K562 (cell line): ENCODE data around the gene C11orf42. TPM values are rescaled to one million over a fixed set of nuclear protein-coding genes. Genes with fewer than 3 reads are reported as not detected.

ENCODE experiments used
- ATAC-seq: fragments of 200-7000 bp; cut with Tn5 transposase; 3 replicates; pipeline ENCODE4 v1.9.1; 2020; ENCODE audit warnings: moderate library complexity
- BruUV-seq: library from RNA; stranded (reverse); fragments of 400-500 nt; replicated peaks from 2 replicates; lab custom pipeline; 2021; lab: Mats Ljungman, UMichigan
- CTCF ChIA-PET: fragments of 300-600 bp; formaldehyde crosslinking; extraction: SDS; loops from one replicate; lab custom pipeline; 2021; ENCODE audit warnings: low intra/inter-chr PET ratio; lab: Yijun Ruan, JAX
- POLR2A ChIA-PET: fragments of 300-600, 350-650 bp; sonication (Branson Sonifier 250); formaldehyde crosslinking; extraction: SDS; loops from one replicate; lab custom pipeline; 2021; ENCODE audit warnings: antibody characterized with exemption, inconsistent platforms; lab: Yijun Ruan, JAX
- DNase-seq, 4 experiments: peaks; one replicate each; pipeline versions ENCODE4 v3.0.0 to v3.0.0-alpha.2; 2011 to 2018; ENCODE audit warnings: low spot score in 3 of 4, mixed read lengths in 3 of 4; ENCODE audit errors: extremely low read depth in 1 of 4
- FAIRE-seq: peaks from 2 replicates; lab custom pipeline; 2011; peaks lifted over from hg19 to GRCh38; lab: Jason Lieb, UNC
- H2AFZ ChIP-seq: 2 replicates; pipeline ENCODE4 v1.6.0; 2011; ENCODE audit warnings: low read depth, low read length, control low read depth, inconsistent platforms
- H3K27ac ChIP-seq: fragments of 200-600 bp; 3 replicates; pipeline ENCODE4 v1.8.0; 2011; ENCODE audit warnings: low read depth, mild to moderate bottlenecking, control low read depth, inconsistent platforms, low read length, moderate library complexity, mixed read lengths; ENCODE audit errors: extremely low read depth
- H3K27me3 ChIP-seq, 2 experiments: fragments of 300-600 bp in 1 of 2; 2 replicates in 1 of 2; 3 replicates in 1 of 2; pipeline versions ENCODE4 v1.6.0 to v1.8.0; 2011; ENCODE audit warnings: inconsistent platforms in 2 of 2, low read length in 2 of 2, mild to moderate bottlenecking in 1 of 2, mixed read lengths in 1 of 2, moderate library complexity in 1 of 2; ENCODE audit not compliant: control insufficient read depth in 2 of 2, insufficient read depth in 2 of 2
- H3K36me3 ChIP-seq: fragments of 300-600 bp; 3 replicates; pipeline ENCODE4 v1.8.0; 2011; ENCODE audit warnings: mild to moderate bottlenecking, low read length, inconsistent platforms; ENCODE audit not compliant: control insufficient read depth, insufficient read depth
- H3K4me1 ChIP-seq, 2 experiments: fragments of 200-600 bp in 1 of 2; replicated peaks in 1 of 2; 2 replicates in 1 of 2; 3 replicates in 1 of 2; pipeline versions ENCODE4 v1.5.1 to v1.8.0; 2011; ENCODE audit warnings: inconsistent platforms in 2 of 2, low read length in 2 of 2, mild to moderate bottlenecking in 1 of 2, mixed read lengths in 1 of 2, moderate library complexity in 1 of 2; ENCODE audit not compliant: control insufficient read depth in 2 of 2, insufficient read depth in 2 of 2
- H3K4me2 ChIP-seq: 2 replicates; pipeline ENCODE4 v1.6.1; 2011; ENCODE audit warnings: low read length, control low read depth, inconsistent platforms, mixed read lengths; ENCODE audit not compliant: insufficient read depth
- H3K4me3 ChIP-seq: fragments of 200-600 bp; sonication (generic), shearing (Covaris generic); 2 replicates; pipeline ENCODE4 v1.5.1; 2016; ENCODE audit warnings: control low read depth, inconsistent platforms
- H3K79me2 ChIP-seq: fragments of 200-600 bp; 3 replicates; pipeline ENCODE4 v1.8.0; 2011; ENCODE audit warnings: low read length, inconsistent platforms; ENCODE audit not compliant: control insufficient read depth, insufficient read depth
- H3K9ac ChIP-seq, 2 experiments: 2 replicates each; pipeline versions ENCODE4 v1.6.0 to v1.6.1; 2011; ENCODE audit warnings: low read depth in 2 of 2, low read length in 2 of 2, control low read depth in 1 of 2, inconsistent platforms in 1 of 2, mild to moderate bottlenecking in 1 of 2, mixed read lengths in 1 of 2; ENCODE audit not compliant: insufficient read depth in 1 of 2
- H3K9me1 ChIP-seq: one replicate; pipeline ENCODE4 v1.6.0; 2011; ENCODE audit warnings: inconsistent platforms, mild to moderate bottlenecking, low read length, moderate library complexity; ENCODE audit not compliant: control insufficient read depth, insufficient read depth
- H3K9me3 ChIP-seq: replicated peaks from 2 replicates; pipeline ENCODE4 v1.5.1; 2011; ENCODE audit warnings: low read depth, low read length, inconsistent platforms; ENCODE audit not compliant: control insufficient read depth, insufficient read depth
- H4K20me1 ChIP-seq: replicated peaks from 2 replicates; pipeline ENCODE4 v1.6.1; 2011; ENCODE audit warnings: low read length, inconsistent platforms, mixed read lengths; ENCODE audit not compliant: control insufficient read depth, insufficient read depth
- CEBPB ChIP-seq: fragments of 450-650 bp; IDR thresholded peaks from 2 replicates; pipeline ENCODE4 v1.6.1; 2016; ENCODE audit warnings: missing genetic modification characterization, missing compliant biosample characterization
- CEBPG ChIP-seq, 3 experiments: fragments of 200-800 bp in 1 of 3; sonication (Bioruptor generic) in 1 of 3; sonication (generic) in 1 of 3; formaldehyde crosslinking in 1 of 3; IDR thresholded peaks in 2 of 3; conservative IDR thresholded peaks in 1 of 3; 2 replicates each; pipeline versions ENCODE4 v1.6.1 to v1.8.0; 2016 to 2022; ENCODE audit warnings: missing compliant biosample characterization in 2 of 3, missing genetic modification characterization in 2 of 3, mild to moderate bottlenecking in 1 of 3, missing genetic modification reagents in 1 of 3
- FOSL1 ChIP-seq: fragments of 200-800 bp; sonication (Bioruptor generic); conservative IDR thresholded peaks from 2 replicates; pipeline ENCODE4 v1.6.1; 2016; ENCODE audit warnings: missing genetic modification characterization, missing compliant biosample characterization
- PHTF2 ChIP-seq: fragments of 250-450 bp; sonication (Bioruptor Pico); IDR thresholded peaks from 2 replicates; pipeline ENCODE4 v1.5.0; 2021; ENCODE audit warnings: mild to moderate bottlenecking
- SPI1 ChIP-seq: IDR thresholded peaks from 2 replicates; pipeline ENCODE4 v1.6.1; 2011; ENCODE audit warnings: low read depth, low read length, control low read depth, borderline replicate concordance
- TRIM24 ChIP-seq, 2 experiments: fragments of 450-650 bp; IDR thresholded peaks; 2 replicates each; pipeline ENCODE4 v1.6.1; 2016
- WGBS: fragments of 100-300 bp; shearing (Covaris generic); methylation state at CpG from one replicate; pipeline ENCODE4 v1.1.6; 2016; ENCODE audit warnings: low coverage, mixed read lengths; ENCODE audit not compliant: insufficient coverage; ENCODE audit errors: missing lambda C conversion rate; 5-methylcytosine and 5-hydroxymethylcytosine counted together
- in situ Hi-C: fragments of 300-500 bp; cut with MboI; formaldehyde crosslinking; loops from 4 replicates; pipeline ENCODE4 v1.15.0; 2018; ENCODE audit warnings: inconsistent platforms, mixed read lengths
- intact Hi-C: fragments of 100-400 bp; cut with micrococcal nuclease; formaldehyde crosslinking; loops from 2 replicates; pipeline ENCODE4 v1.14.2; 2022
- polyA plus RNA-seq, 8 experiments: library from polyadenylated mRNA; depleted of rRNA in 4 of 8; stranded (reverse) in 5 of 8; unstranded in 3 of 8; fragments of >200 nt; fragmentation: Nextera tagmentation in 2 of 8; fragmentation: Illumina TruSeq in 1 of 8; extraction: Ambion mirVana in 2 of 8; extraction: Trizol in 1 of 8; gene quantifications; 2 replicates each; pipeline versions ENCODE4 v1.2.1 to v1.2.3, GENCODE V29; 2011 to 2014; ENCODE audit warnings: inconsistent platforms in 1 of 8, missing spikeins in 1 of 8
- total RNA-seq, 7 experiments: library from RNA; depleted of rRNA in 6 of 7; stranded (reverse); fragments of >200 nt in 6 of 7; fragmentation: Illumina TruSeq in 2 of 7; extraction: Trizol in 2 of 7; gene quantifications; 2 replicates each; pipeline versions ENCODE4 v1.2.1 to v1.2.3, GENCODE V29; 2011 to 2021; ENCODE audit warnings: low replicate concordance in 1 of 7

Gene C11orf42
- total and polyA plus RNA-seq, 9 of the 15 experiments (the other 6 are each of a cell fraction or from before 2014, with no cell fraction given): not detected

DNA sequence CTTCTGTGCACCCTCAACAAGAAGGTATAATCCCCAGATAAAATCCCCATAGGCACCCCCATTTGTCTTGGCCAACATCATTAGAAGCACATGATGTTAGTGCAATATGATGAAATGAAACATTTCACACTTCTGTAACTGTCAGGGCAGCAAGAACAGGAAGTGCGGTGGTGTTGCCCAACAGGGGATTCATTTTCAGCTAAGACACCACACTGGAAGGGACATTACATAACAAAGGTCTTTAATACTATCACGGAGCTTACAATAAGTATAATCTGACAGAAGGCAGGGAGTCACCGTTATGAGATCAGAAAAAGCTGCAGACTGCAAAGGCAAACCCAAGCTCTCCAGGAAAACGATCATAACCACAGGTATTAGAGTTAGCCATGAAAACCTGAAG lies 4.4 kb upstream of the C11orf42 start:
- no peak for ATAC-seq
- peak; percentile 51; the same call in 1 of the 2 replicates for TF ChIP-seq SPI1
- TF ChIP-seq CEBPG (CRISPR knock-in tag; IDR thresholded peaks at IDR 0.05): no peak
- peak; percentile 72 to 83 for TF ChIP-seq CEBPG (tag; conservative IDR thresholded peaks at IDR 0.05 in 1 of 2, IDR thresholded peaks at IDR 0.05 in 1 of 2)
- TF ChIP-seq TRIM24 (IDR thresholded peaks at IDR 0.05): no peak
- peak; percentile 69 for TF ChIP-seq CEBPB
- H3K4me3 ChIP-seq: no peak overlapping the region
- in situ Hi-C loops: no loop called here
- no peak for FAIRE-seq
- no peak overlapping the region for H3K9ac ChIP-seq
- H4K20me1 ChIP-seq: no peaks in the 10 kb centered on the region
- ChIA-PET CTCF (no interaction called here), POLR2A (interaction anchor here (1.1 kb wide), 1 partner anchor 33 kb away, joined by 5 read pairs; no protein-coding TSS in a partner anchor)
- intact Hi-C loops: no loop called here
- H3K27ac ChIP-seq: no peak overlapping the region
- H2AFZ ChIP-seq: no peak overlapping the region
- WGBS: 10% methylated on average over 4 of the region's 4 CpGs
- peaks cover 2% of the 10 kb centered on the region for H3K9me1 ChIP-seq
- H3K27me3 ChIP-seq: peaks cover 0 to 7% of the 10 kb centered on the region in 2 experiments; a peak in 3 of 5 replicates
- H3K36me3 ChIP-seq: no peaks in the 10 kb centered on the region
- no peaks in the 10 kb centered on the region; the same call in 2 of the 3 replicates for H3K79me2 ChIP-seq
- DNase-seq: no peak
- H3K9me3 ChIP-seq: no peaks in the 10 kb centered on the region
- BruUV-seq: no TSS peak
- H3K4me1 ChIP-seq: no peaks in the 10 kb centered on the region
- H3K4me2 ChIP-seq: no peak overlapping the region

GRCh38 chr11:6201481-6201880 lies 3.9 kb upstream of the C11orf42 start:
- BruUV-seq: no TSS peak
- H3K36me3 ChIP-seq: no peaks in the 10 kb centered on the region
- no peak overlapping the region for H3K27ac ChIP-seq
- 8% methylated on average over 2 of the region's 2 CpGs for WGBS
- H3K27me3 ChIP-seq: peaks cover 0 to 7% of the 10 kb centered on the region in 2 experiments; a peak in 3 of 5 replicates
- ChIA-PET CTCF (no interaction called here), POLR2A (interaction anchor here (1.1 kb wide), 1 partner anchor 33 kb away, joined by 5 read pairs; no protein-coding TSS in a partner anchor)
- no peaks in the 10 kb centered on the region for H3K9me3 ChIP-seq
- TF ChIP-seq FOSL1 (tag) (0 out of 2 replicates have a peak, but pooled peaks have one; percentile 16), PHTF2 (CRISPR knock-in tag) (no peak)
- H3K4me3 ChIP-seq: no peak overlapping the region
- DNase-seq (no peak), FAIRE-seq (no peak), ATAC-seq (no peak)
- H3K4me1 ChIP-seq: no peaks in the 10 kb centered on the region
- H3K9me1 ChIP-seq: peaks cover 2% of the 10 kb centered on the region
- in situ Hi-C loops: no loop called here
- no peak overlapping the region for H2AFZ ChIP-seq
- no peaks in the 10 kb centered on the region; the same call in 2 of the 3 replicates for H3K79me2 ChIP-seq
- no peaks in the 10 kb centered on the region for H4K20me1 ChIP-seq
- no peak overlapping the region for H3K4me2 ChIP-seq
- no peak overlapping the region for H3K9ac ChIP-seq
- intact Hi-C loops: no loop called here
